H9 (cell line): Measurements from ENCODE around the gene SVEP1. TPM values are rescaled to one million over a fixed set of nuclear protein-coding genes. Genes with fewer than 3 reads are reported as not detected.

Experiments
- DNase-seq: peaks from one replicate; pipeline ENCODE4 v3.0.0-alpha.2; 2017
- H2AFZ ChIP-seq: one replicate; pipeline ENCODE4 v1.6.1; 2013; ENCODE audit warnings: mild to moderate bottlenecking, low read length, control low read depth, moderate library complexity
- H2AK5ac ChIP-seq: 2 replicates; pipeline ENCODE4 v1.6.1; 2013; ENCODE audit warnings: low read length, control low read depth, mixed read lengths; ENCODE audit not compliant: insufficient read length
- H2BK120ac ChIP-seq: one replicate; pipeline ENCODE4 v1.6.1; 2013; ENCODE audit warnings: low read depth, mild to moderate bottlenecking, low read length, control low read depth, inconsistent platforms; ENCODE audit not compliant: poor library complexity, severe bottlenecking
- H2BK12ac ChIP-seq: 2 replicates; pipeline ENCODE4 v1.6.1; 2013; ENCODE audit warnings: low read length, control low read depth, mixed read lengths, low read depth; ENCODE audit not compliant: insufficient read length
- H2BK15ac ChIP-seq: 2 replicates; pipeline ENCODE4 v1.6.1; 2013; ENCODE audit warnings: low read depth, low read length, control low read depth
- H2BK20ac ChIP-seq: one replicate; pipeline ENCODE4 v1.6.1; 2013; ENCODE audit warnings: low read depth, mild to moderate bottlenecking, low read length, control low read depth, inconsistent platforms; ENCODE audit not compliant: poor library complexity, severe bottlenecking
- H2BK5ac ChIP-seq: 2 replicates; pipeline ENCODE4 v1.6.1; 2013; ENCODE audit warnings: low read length, control low read depth, mixed read lengths; ENCODE audit not compliant: insufficient read length
- H3K14ac ChIP-seq: 2 replicates; pipeline ENCODE4 v1.6.1; 2013; ENCODE audit warnings: low read length, control low read depth; ENCODE audit not compliant: insufficient read depth
- H3K18ac ChIP-seq: 2 replicates; pipeline ENCODE4 v1.6.1; 2013; ENCODE audit warnings: low read depth, mild to moderate bottlenecking, mixed read lengths, low read length, control low read depth; ENCODE audit not compliant: insufficient read length
- H3K23ac ChIP-seq: 2 replicates; pipeline ENCODE4 v1.6.1; 2013; ENCODE audit warnings: low read length, control low read depth, mixed read lengths, low read depth; ENCODE audit not compliant: insufficient read length
- H3K23me2 ChIP-seq: 2 replicates; pipeline ENCODE4 v1.6.1; 2013; ENCODE audit warnings: low read depth, mild to moderate bottlenecking, mixed read lengths, low read length, control low read depth; ENCODE audit not compliant: insufficient read length, poor library complexity, severe bottlenecking
- H3K27ac ChIP-seq: 2 replicates; pipeline ENCODE4 v1.5.1; 2013; ENCODE audit warnings: low read length, control low read depth, mixed read lengths, low read depth; ENCODE audit not compliant: insufficient read length
- H3K27me3 ChIP-seq: 2 replicates; pipeline ENCODE4 v1.6.1; 2013; ENCODE audit warnings: low read length, control low read depth, inconsistent platforms; ENCODE audit not compliant: insufficient read depth
- H3K4ac ChIP-seq: 2 replicates; pipeline ENCODE4 v1.6.1; 2013; ENCODE audit warnings: low read depth, mild to moderate bottlenecking, control low read depth, inconsistent platforms, low read length, moderate library complexity
- H3K4me1 ChIP-seq: 2 replicates; pipeline ENCODE4 v1.6.1; 2013; ENCODE audit warnings: low read length, control low read depth, inconsistent platforms; ENCODE audit not compliant: insufficient read depth
- H3K4me2 ChIP-seq: 2 replicates; pipeline ENCODE4 v1.6.1; 2013; ENCODE audit warnings: low read length, control low read depth, mixed read lengths; ENCODE audit not compliant: insufficient read length, insufficient read depth
- H3K56ac ChIP-seq: 2 replicates; pipeline ENCODE4 v1.6.1; 2013; ENCODE audit warnings: low read depth, mild to moderate bottlenecking, mixed read lengths, low read length, control low read depth; ENCODE audit not compliant: insufficient read length
- H3K79me1 ChIP-seq: 2 replicates; pipeline ENCODE4 v1.6.1; 2013; ENCODE audit warnings: low read depth, mild to moderate bottlenecking, moderate library complexity, low read length, control low read depth, inconsistent platforms; ENCODE audit not compliant: insufficient read depth, poor library complexity, severe bottlenecking
- H3K79me2 ChIP-seq: 2 replicates; pipeline ENCODE4 v1.6.1; 2013; ENCODE audit warnings: low read length, control low read depth, inconsistent platforms; ENCODE audit not compliant: insufficient read depth
- H3K9ac ChIP-seq: 2 replicates; pipeline ENCODE4 v1.6.1; 2013; ENCODE audit warnings: low read length, control low read depth, mixed read lengths; ENCODE audit not compliant: insufficient read length; ENCODE audit errors: extremely low read depth
- H3K9me3 ChIP-seq: one replicate; pipeline ENCODE4 v1.6.1; 2013; ENCODE audit warnings: low read depth, low read length, inconsistent platforms; ENCODE audit not compliant: control insufficient read depth
- H3T11ph ChIP-seq: one replicate; pipeline ENCODE4 v1.6.1; 2013; ENCODE audit warnings: mild to moderate bottlenecking, low read length, control low read depth, inconsistent platforms
- H4K20me1 ChIP-seq: one replicate; pipeline ENCODE4 v1.6.1; 2013; ENCODE audit not compliant: control insufficient read depth, insufficient read length, insufficient read depth
- H4K5ac ChIP-seq: 2 replicates; pipeline ENCODE4 v1.6.1; 2013; ENCODE audit warnings: low read depth, mild to moderate bottlenecking, mixed read lengths, low read length, control low read depth; ENCODE audit not compliant: insufficient read length
- H4K8ac ChIP-seq: replicated peaks from 2 replicates; pipeline ENCODE4 v1.6.1; 2013; ENCODE audit warnings: low read length, control low read depth, mixed read lengths, low read depth; ENCODE audit not compliant: insufficient read length
- H4K91ac ChIP-seq: 2 replicates; pipeline ENCODE4 v1.6.1; 2013; ENCODE audit warnings: low read depth, mild to moderate bottlenecking, moderate library complexity, mixed read lengths, low read length, control low read depth; ENCODE audit not compliant: insufficient read length
- H3K27ac Mint-ChIP-seq, 3 experiments: 2 replicates in 2 of 3; 3 replicates in 1 of 3; pipeline ENCODE4 v1.8.0; 2020 to 2021; ENCODE audit warnings: mixed read lengths in 3 of 3, mild to moderate bottlenecking in 1 of 3, moderate library complexity in 1 of 3
- H3K27me3 Mint-ChIP-seq: 2 replicates; pipeline ENCODE4 v1.8.0; 2021; ENCODE audit warnings: low read depth, mild to moderate bottlenecking, moderate library complexity, mixed read lengths
- H3K36me3 Mint-ChIP-seq, 3 experiments: 2 replicates in 2 of 3; 3 replicates in 1 of 3; pipeline ENCODE4 v1.8.0; 2020 to 2021; ENCODE audit warnings: low read depth in 3 of 3, mixed read lengths in 3 of 3; ENCODE audit not compliant: insufficient read depth in 1 of 3
- H3K4me1 Mint-ChIP-seq, 2 experiments: 2 replicates each; pipeline ENCODE4 v1.8.0; 2020; ENCODE audit warnings: mixed read lengths in 2 of 2
- H3K4me3 Mint-ChIP-seq, 2 experiments: 2 replicates in 1 of 2; 3 replicates in 1 of 2; pipeline ENCODE4 v1.8.0; 2020 to 2021; ENCODE audit warnings: mild to moderate bottlenecking in 2 of 2, mixed read lengths in 2 of 2, moderate library complexity in 1 of 2
- H3K9me3 Mint-ChIP-seq, 2 experiments: 2 replicates in 1 of 2; 3 replicates in 1 of 2; pipeline ENCODE4 v1.8.0; 2020; ENCODE audit warnings: mild to moderate bottlenecking in 2 of 2, mixed read lengths in 2 of 2, moderate library complexity in 1 of 2
- WGBS: extraction: QIAGEN DNeasy Blood & Tissue Kit; methylation state at CpG from one replicate; pipeline ENCODE4 v1.1.7; 2013; ENCODE audit warnings: missing lambda C conversion rate, low lambda C conversion rate, mixed read lengths; ENCODE audit not compliant: insufficient read length; ENCODE audit errors: extremely low coverage; 5-methylcytosine and 5-hydroxymethylcytosine counted together
- total RNA-seq: library from RNA; stranded (reverse); gene quantifications from 2 replicates; pipeline ENCODE4 v1.2.1, GENCODE V29; 2021
- TF ChIP-seq, protein P1 (sequence below): fragments of 200-600 bp; sonication (generic); conservative IDR thresholded peaks from 3 replicates; pipeline ENCODE4 v1.8.0; 2021; ENCODE audit warnings: antibody characterized with exemption, mild to moderate bottlenecking

Gene SVEP1
- total RNA-seq, 1 experiment from 2014 or later: 0.17 TPM

DNA sequence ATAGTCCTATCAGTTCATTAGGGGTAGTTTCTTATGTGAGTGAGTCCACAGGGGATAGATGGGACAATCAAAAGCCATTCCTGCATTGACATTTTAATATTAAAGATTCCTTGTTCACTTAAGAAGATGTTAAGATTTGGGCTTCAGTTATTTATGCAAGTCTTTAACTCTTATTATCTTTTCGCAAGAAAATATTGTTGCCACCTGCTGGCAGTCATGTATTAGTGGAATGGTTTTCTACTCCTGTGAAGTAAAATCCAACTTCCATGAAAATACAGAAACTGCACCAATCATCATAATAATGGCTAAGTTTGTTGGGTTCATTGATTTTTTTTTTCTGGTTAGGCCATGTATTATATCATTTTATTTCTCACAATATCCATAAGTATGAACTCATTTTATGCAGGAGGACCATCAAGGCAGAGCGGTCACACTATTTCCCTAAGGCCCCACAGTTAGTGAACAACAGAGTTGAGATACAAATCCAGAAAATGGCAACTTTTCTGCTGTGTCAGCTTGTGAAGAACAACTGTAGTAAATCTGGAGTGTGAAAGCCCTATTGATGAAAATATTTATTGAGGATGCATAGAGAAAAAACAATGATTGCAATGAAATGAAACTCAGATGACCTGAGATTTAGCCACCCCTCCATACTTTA lies 153.4 kb downstream of the SVEP1 start:
- Histone ChIP-seq H4K5ac (no peak overlapping the region), H3K79me2 (no peaks in the 10 kb centered on the region), H3K79me1 (no peaks in the 10 kb centered on the region), H3T11ph (no peak overlapping the region), H3K27ac (no peak overlapping the region), H3K14ac (no peak overlapping the region), H4K91ac (no peak overlapping the region), H3K23ac (no peak overlapping the region), H2BK20ac (no peak overlapping the region), H3K4me2 (no peak overlapping the region), H2BK5ac (no peak overlapping the region), H2AK5ac (no peak overlapping the region), H3K9me3 (no peaks in the 10 kb centered on the region), H2BK12ac (no peak overlapping the region), H3K56ac (no peak overlapping the region), H4K20me1 (no peaks in the 10 kb centered on the region), H2AFZ (no peak overlapping the region), H3K18ac (no peak overlapping the region), H3K4me1 (no peaks in the 10 kb centered on the region), H3K9ac (no peak overlapping the region), H4K8ac (no peak overlapping the region), H2BK15ac (no peak overlapping the region), H3K27me3 (no peaks in the 10 kb centered on the region), H3K23me2 (no peaks in the 10 kb centered on the region), H3K4ac (no peak overlapping the region), H2BK120ac (no peak overlapping the region)
- no peak for DNase-seq
- no peaks in the 10 kb centered on the region for H3K27me3 Mint-ChIP-seq
- H3K36me3 Mint-ChIP-seq: no peaks in the 10 kb centered on the region
- TF ChIP-seq, protein P1, sequence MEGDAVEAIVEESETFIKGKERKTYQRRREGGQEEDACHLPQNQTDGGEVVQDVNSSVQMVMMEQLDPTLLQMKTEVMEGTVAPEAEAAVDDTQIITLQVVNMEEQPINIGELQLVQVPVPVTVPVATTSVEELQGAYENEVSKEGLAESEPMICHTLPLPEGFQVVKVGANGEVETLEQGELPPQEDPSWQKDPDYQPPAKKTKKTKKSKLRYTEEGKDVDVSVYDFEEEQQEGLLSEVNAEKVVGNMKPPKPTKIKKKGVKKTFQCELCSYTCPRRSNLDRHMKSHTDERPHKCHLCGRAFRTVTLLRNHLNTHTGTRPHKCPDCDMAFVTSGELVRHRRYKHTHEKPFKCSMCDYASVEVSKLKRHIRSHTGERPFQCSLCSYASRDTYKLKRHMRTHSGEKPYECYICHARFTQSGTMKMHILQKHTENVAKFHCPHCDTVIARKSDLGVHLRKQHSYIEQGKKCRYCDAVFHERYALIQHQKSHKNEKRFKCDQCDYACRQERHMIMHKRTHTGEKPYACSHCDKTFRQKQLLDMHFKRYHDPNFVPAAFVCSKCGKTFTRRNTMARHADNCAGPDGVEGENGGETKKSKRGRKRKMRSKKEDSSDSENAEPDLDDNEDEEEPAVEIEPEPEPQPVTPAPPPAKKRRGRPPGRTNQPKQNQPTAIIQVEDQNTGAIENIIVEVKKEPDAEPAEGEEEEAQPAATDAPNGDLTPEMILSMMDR: 0 out of 3 replicates have a peak, but pooled peaks have one; percentile 17
- H3K9me3 Mint-ChIP-seq: no peaks in the 10 kb centered on the region
- no peaks in the 10 kb centered on the region for H3K4me1 Mint-ChIP-seq
- H3K27ac Mint-ChIP-seq: no peak overlapping the region
- WGBS: no CpG with 5 or more reads among the region's 2 CpGs
- no peak overlapping the region for H3K4me3 Mint-ChIP-seq
